ENCODE measurements around the gene TMC7. TPM values are rescaled to one million over a fixed set of nuclear protein-coding genes. Genes with fewer than 3 reads are reported as not detected.
"Not testable (repeated sequence)": the region's sequence is repeated elsewhere in the genome, so short reads cannot be mapped to it uniquely, and the experiment has no call there.

The TMC7 gene
- total RNA-seq, 1 experiment from 2014 or later = 1.9 TPM

DNA sequence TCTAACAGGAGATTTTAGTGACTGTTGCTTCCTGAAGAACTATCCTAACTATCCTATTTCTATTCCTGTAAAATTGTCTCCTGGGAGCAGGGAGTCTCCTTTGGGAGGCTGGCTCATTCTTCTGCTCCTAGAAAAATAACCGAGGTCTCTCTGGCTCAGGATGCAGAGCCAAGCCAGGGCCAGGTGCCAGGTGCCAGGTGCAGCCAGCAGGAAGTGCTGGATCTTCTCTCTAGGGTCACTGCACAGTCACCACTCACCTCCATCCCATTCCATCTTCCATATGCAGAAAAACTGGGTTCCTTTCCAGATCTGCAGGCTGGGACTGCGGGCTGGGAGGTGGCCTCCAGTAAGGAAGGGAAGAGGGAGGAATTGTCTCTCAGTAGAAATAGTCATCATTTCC, 3.8 kb upstream of the TMC7 start:
- DNase-seq (ENCODE audit: low read depth) = no peak

DNA sequence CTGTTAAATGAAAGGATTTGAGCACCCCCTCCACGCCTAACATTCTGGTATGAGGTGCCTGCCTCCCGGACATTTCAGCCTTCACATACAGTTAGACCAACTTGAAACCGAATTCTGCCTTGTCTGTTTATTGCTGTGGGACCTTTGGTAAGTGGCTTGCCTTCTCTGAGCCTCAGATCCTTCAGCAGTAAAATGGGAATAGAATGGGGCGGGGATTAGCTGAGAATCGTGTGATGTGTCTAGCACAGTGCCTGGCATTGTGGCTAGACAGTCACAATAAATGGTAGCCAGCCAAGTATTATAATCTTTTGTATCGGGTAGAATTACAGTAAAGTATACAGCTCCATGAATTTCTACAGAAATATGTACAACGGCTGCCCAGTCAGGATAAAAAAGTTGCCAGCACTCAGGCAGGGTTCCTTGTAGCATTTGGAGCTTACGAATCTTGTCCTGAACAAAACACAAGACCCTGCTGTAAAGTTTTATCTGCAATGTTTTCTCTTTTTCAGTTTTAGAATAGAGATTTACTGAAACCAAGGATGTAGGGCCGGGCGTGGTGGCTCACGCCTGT, 786 bp downstream of the TMC7 start:
- DNase-seq (ENCODE audit: low read depth) = peak; percentile 26

DNA sequence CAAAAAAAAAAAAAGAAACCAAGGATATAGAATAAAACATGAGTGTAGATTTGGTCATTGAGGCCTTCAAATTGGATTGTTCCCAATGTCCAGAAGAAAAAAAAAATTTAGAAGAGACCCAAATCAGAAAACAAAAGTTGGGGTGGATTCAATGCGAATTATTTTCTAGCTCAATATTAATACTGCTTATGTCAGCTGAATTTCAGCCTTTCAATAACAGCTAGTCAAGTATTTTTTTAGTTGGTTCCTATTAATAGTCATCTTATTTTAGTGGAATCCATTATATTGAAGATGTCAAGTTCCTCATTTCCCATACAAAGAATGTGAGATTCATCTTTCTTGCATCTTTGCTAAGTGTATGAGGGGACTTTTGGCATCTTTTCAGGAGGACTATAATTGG, 1.5 kb downstream of the TMC7 start:
- DNase-seq (ENCODE audit: low read depth) = not testable (repeated sequence)

DNA sequence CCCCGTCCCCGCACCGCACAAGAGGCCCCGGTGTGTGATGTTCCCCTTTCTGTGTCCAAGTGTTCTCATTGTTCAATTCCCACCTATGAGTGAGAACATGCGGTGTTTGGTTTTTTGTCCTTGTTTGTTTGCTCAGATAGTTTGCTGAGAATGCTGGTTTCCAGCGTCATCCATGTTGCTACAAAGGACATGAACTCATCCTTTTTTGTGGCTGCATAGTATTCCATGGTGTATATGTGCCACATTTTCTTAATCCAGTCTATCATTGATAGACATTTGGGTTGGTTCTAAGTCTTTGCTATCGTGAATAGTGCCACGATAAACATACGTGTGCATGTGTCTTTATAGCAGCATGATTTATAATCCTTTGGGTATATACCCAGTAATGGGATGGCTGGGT, 8.0 kb downstream of the TMC7 start:
- not testable (repeated sequence) for DNase-seq (ENCODE audit: low read depth)

DNA sequence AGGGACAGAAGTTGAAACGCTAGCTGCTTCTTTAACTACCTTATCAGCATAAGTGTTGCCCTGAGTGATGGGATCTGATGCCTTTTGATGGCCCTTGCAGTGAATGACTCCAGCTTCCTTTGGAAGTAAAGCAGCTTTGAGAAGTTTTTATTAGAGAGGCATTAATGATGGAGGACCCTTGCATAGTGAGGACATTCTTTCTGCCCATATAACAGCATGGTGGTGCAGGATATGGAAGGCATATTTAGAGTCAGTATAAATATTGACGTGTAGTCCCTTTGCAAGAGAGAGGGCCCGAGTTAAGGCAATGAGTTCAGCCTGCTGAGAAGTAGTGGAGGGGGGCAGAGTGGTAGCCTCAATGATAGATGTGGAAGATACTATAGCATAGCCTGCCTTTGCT, 9.8 kb downstream of the TMC7 start:
- not testable (repeated sequence) for DNase-seq (ENCODE audit: low read depth)

DNA sequence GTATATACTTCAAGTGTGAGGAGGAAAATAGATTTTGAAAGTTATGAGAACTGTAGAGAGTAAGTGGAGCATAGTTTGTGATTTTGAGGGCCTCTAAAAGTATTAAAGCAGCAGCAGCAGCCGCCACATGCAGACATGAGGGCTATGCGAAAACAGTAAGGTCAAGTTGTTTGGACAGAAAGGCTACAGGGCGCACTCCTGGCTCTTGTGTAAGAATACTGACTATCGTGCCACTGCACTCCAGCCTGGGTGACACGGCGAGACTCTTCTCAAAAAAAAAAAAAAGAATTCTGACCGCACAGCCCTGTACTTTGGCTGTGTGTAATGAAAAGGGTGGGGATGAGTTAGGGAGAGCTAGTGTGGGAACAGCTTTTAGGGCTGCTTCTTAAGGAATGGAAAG, 10.4 kb downstream of the TMC7 start:
- DNase-seq (ENCODE audit: low read depth) = not testable (repeated sequence)

DNA sequence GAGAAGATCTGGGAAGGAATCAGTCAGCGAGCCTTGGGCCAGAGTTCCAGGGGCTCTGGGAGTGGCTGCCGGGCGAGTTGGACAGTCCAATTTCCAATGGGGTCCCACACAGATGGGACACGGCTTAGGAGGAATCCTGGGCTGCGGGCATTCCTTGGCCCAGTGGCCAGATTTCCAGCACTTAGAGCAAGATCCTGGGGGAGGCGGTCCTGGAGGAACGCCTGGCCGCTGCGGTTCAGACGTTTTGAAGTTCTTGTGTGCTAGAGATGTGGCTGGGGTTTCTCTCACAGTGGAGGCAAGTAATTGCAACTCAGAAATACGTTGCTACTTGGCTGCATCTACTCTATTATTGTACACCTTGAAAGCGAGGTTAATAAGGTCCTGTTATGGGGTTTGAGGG, 11.7 kb downstream of the TMC7 start:
- not testable (repeated sequence) for DNase-seq (ENCODE audit: low read depth)

DNA sequence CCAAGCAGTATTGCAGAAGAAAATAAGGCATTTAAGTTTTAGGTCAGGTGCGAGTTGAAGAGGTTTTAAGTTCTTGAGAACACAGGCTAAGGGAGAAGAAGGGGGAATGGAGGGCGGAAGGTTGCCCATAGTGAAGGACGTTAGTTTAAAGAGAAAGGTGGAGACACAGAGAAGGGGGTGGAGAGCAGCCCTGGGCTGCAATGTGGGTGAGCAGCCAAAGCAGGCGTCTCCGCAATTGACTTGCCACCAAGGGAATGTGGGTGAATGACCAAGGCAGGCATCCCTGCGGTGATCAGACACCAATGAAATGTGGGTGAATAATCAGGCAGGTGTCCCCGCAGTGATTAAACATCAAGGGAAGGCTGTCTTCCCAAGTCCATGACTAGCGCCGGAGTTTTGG, 12.8 kb downstream of the TMC7 start:
- DNase-seq (ENCODE audit: low read depth) = not testable (repeated sequence)

DNA sequence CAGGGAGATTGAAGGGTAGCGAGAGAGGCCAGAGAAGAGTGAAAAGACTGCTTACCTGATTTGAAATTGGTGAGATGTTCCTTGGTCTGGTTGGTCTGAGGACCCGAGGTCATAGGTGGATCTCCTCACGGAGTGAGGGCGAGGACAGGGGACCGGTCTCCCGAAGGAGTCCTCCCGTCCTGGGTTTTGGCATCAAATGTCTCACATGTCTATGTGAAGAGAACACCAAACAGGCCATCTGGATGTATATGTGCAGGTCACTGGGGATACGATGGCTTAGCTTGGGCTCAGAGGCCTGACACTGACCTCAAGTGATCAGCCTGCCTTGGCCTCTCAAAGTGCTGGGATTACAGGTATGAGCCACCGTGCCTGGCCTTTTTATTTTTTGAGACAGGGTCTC, 13.3 kb downstream of the TMC7 start:
- not testable (repeated sequence) for DNase-seq (ENCODE audit: low read depth)

DNA sequence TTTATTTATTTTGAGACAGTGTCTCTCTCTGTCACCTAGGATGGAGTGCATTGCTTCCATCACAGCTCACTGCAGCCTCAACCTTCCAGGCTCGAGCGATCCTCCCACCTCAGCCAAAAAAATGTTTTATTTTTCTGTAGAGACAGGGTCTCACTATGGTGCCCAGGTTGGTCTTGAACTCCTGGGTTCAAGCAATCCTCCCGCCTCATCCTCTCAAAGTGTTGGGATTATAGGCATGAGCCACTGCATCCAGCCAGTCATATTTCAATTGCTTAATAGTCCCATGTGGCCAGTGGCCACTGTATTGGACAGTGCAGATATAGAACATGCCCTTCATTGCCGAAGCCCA, 15.3 kb downstream of the TMC7 start:
- no peak for DNase-seq (ENCODE audit: low read depth)

DNA sequence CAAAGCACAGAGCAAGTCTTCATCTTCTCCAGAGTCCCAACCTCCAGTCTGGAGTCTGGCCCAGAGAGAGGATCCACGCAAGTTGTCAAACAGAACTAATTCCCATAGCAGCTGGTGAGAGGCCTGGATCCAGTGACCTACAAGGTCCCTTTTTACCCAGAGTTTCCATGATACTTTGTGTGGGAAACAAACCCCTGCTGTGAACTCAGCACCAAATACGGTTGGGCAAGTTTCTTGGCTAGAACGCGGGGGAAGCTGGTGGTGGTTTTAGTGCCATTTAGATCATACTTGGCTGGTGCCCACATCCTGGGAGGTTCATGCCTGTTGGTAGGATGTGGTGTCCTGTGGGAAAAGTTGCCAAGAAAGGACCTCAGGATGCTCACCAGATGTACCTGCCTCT, 18.1 kb downstream of the TMC7 start:
- DNase-seq (ENCODE audit: low read depth) = peak; percentile 95

DNA sequence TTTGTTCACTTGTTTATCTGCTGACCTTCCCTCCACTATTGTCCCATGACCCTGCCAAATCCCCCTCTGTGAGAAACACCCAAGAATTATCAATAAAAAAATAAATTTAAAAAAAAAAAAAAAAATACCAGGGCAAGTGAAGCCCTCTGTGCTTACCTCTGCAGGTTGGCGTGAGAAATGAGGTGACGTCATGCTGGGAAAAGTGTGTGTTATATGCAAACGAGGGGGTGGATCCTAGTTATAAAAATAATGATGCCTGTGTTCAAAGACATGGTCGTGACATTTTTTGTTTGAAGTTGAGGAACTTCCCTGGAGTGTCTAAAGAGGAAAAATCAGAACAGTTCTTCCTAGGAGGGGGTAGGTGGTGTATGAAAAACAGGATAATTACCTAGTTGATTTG, 20.2 kb downstream of the TMC7 start:
- DNase-seq (ENCODE audit: low read depth) = peak; percentile 35

DNA sequence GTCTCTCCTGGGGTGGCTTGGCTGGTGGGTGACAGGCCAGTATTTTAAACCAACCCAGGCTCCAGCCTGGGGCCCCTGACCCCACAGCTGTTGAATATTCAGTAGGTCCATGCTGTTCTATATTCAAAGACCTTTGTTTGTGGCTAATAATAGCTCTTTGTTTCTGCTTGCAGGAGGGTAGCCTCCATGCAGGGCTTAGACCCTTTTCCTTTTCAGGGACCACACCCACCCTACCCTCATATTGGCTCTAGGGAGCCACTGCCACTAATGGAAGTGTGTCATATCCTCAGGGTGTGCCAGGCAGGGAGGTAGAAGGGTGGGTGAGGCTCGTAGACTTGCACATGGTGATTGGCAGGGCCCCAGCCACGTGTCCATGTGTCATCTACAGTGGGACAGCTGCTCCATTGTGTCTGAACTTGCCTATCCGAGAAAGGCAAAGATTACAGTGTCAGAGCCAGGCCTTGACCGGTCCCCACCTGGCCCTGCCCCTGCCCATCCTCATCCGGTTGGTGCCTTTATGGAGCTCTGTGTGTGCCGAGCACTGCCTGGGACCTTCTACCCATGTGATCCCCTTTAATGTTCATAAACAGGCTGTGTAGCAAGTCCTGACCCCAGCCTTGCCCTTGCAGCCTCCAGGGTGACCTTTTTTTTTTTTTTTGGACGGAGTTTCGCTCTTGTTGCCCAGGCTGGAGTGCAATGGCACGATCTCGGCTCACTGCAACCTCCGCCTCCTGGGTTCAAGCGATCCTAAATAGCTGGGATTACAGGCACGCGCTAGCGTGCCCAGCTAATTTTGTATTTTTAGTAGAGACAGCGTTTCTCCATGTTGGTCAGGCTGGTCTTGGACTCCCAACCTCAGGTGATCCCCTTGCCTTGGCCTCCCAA, 22.1 kb downstream of the TMC7 start:
- DNase-seq (ENCODE audit: low read depth) = peak; percentile 89

DNA sequence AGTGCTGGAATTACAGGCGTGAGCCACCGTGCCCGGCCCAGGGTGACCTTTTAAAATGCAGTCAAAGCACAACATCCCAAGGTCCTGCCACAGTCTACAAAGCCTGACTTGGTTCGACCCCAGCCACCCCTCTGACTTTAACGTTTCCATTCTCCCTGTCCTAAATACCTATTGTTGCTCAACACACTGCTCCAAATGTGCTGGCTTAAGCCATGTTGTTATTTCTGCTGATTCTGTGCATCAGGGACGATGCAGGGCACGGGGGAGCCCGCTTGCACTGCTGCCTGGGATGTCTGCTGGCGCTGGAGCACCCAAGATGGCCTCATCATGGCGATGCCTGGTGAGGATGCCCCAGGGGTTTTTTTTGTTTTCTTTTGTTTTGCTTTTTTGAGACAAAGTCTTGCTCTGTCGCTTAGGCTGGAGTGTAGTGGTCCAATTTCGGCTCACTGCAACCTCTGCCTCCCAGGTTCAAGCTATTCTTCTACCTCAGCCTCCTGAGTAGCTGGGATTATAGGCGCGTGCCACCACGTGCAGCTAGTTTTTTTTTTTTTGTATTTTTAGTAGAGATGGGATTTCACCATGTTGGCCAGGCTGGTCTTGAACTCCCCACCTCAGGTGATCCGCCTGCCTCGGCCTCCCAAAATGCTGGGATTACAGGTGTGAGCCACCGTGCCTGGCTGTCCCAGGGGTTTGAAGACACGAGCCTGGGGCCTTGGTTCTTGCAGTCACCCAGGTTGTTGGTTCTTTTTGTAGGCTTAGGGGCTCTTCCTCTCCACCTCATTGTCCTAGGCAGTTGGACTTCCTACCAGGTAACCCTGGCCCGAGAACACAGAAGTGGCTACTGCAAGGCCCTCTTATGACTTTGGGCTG, 22.9 kb downstream of the TMC7 start:
- DNase-seq (ENCODE audit: low read depth) = no peak

DNA sequence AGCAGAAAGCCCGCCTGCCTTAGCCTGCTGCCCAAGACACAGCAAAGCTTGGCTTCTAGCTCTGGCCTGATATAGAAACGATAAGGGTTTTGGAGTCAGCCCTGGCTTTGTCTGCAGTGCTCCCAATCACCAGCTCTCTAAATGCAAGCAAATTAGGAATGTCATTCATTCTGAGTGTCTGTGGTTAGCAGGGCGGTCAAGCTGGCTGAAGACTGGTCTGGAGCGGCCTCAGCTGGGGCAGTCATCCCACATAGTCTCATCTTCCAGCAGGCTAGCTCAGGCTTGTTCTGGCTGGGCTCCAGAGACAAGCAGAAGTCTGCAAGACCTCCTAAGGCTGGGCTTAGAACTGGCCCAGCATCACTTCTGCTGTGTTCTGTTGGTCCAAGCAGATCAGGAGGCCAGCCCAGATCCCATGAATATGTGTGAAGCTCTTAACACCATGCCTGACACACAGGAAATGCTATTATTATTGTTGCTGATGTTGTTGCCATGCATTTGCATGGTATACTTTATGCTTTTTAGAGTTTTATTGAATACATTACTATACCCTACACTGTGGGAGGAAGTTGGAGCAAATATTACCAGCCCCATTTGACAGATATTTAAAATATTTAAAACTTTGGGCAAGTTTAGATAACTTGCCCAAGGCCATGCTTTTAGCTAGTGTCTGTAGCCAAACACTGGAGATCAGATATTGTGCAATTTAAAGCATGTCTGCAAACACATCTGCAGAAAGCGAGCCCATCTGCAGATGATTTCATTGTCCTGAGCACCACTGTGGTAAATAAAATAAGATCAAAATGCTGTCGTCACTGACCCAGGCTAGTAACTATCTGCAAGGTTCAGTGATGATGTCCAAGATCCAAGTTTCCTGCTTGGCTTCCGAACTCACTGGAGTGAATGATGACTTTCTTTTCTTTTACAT, 24.8 kb downstream of the TMC7 start:
- peak; percentile 39 for DNase-seq (ENCODE audit: low read depth)

DNA sequence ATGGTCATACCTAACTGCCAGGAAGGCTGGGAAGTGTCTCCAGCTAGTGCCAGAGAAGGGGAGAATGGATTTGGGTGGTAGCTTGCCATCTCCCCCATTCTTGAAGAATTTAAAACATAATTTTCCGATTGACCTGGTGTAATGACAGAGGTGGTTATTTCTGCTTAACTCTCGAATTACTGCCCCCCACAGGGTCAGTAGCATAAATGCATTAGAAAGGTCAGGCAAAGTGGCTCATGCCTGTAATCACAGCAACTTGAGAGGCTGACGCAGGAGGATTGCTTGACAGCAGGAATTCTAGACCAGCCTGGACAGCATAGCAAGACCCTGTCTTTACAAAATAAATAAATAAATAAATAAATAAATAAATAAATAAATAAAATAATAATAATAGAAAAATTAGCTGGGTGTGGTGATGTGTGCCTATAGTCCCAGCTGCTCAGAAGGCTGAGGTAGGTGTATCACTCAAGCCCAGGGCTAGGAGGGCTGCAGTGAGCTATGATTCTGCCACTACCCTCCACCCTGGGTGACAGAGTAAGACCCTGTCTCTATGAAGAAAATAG, 27.5 kb downstream of the TMC7 start:
- DNase-seq (ENCODE audit: low read depth) = no peak

DNA sequence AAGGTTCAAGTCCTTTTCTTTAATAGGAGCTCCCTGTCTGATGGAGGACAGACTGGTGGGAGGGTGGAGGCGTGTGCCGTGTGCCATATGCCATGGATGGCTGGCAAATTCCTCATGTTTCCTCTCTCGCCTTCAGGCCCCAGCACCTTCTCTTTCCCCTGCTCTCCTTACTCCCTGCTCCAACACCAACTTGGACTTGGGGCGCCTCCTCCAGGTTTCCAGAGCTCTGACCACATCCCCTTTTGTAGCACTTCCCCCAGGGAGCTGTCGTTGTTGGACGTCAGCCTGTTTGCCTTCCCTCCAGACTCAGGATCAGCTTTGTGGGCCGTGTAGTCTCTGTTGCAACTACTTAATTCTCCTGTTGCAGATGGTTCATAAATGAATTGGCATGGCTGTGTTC, 30.7 kb downstream of the TMC7 start:
- DNase-seq (ENCODE audit: low read depth) = peak; percentile 52

DNA sequence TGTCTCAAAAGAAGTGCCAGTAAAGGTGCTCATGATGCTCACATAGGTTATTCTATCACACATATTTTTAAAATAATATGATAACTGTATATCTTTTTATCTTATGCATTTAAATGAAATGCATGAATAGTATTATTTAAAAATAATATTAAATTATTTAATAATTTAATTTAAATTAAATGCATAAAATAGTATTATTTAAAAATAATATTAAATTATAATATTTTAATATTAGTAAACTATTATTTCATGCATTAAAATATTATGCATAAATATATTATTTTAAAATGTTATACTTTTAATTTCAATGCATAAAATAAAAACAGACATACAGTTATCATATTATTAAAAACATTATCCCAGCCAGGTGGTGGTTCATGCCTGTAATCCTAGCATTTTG, 33.4 kb downstream of the TMC7 start:
- no peak for DNase-seq (ENCODE audit: low read depth)

DNA sequence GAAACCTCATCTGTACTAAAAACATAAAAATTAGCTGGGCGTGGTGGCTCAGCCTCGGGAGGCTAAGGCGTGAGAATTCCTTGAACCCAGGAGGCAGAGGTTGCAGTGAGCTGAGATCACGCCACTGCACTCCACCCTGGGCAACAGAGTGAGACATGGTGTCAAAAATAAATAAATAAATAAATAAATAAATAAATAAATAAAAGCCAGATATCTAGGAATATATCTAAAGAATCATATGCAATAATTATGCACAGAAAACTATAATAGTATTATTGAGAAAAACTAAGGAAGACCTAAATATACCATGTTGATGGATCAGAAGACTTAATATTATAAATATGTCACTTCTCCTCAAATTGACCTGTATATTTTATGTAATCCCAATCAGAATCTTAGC, 37.0 kb downstream of the TMC7 start:
- DNase-seq (ENCODE audit: low read depth) = no peak

DNA sequence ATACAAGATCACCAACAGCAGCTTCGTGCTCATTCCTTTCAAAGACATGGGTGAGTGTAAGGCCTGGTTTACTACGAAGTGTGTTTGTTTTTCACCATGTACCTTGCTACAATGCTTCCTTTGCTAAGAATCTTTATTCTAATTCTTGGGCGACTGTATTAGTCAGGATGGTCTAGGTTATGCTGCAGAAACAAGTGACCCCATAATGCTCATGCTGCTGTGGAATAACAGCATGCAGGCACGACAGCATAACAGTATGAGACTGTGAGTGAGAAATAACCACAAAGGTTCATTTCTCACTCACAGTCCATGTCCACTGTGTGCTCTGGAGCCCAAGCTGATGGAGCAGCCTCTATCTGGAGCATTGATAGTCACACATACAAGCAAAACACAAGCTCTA, 38.0 kb downstream of the TMC7 start:
- no peak for DNase-seq (ENCODE audit: low read depth)

DNA sequence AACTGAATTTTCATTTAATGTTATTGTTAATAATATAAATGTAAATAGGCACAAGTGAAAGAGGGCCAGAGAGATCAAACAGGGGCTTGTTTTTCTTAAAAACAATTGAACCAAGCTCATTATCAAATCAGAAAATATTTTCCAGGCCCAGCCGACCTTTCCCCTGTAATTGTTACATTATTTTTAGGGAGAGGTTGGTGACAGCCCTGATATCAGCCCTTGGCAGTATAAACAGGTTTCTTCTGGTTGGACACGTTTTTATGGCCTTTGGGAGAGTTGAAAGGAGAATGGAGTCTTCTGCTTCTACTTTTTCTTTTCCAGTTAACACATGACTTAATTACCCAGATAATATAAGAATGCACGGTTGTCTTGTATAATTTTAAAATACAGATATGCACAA, 43.7 kb downstream of the TMC7 start:
- DNase-seq (ENCODE audit: low read depth) = no peak
